Left ventricle myocardium inferior (tissue), 1 donor: Measurements from ENCODE around the gene NUDT9. TPM values are rescaled to one million over a fixed set of nuclear protein-coding genes. Genes with fewer than 3 reads are reported as not detected.
"Not testable (repeated sequence)": the region's sequence is repeated elsewhere in the genome, so short reads cannot be mapped to it uniquely, and the experiment has no call there.

ENCODE experiments used
- DNase-seq: peaks from one replicate; pipeline ENCODE4 v3.0.0-alpha.2; 2020
- H3K27ac ChIP-seq: fragments of 200-600 bp; replicated peaks from 2 replicates; pipeline ENCODE4 v1.8.0; 2021
- H3K27me3 ChIP-seq: fragments of 200-600 bp; 2 replicates; pipeline ENCODE4 v1.8.0; 2021; ENCODE audit warnings: low read depth
- H3K36me3 ChIP-seq: fragments of 200-600 bp; 2 replicates; pipeline ENCODE4 v1.8.0; 2021
- H3K4me1 ChIP-seq: fragments of 200-600 bp; 2 replicates; pipeline ENCODE4 v1.8.0; 2021
- H3K4me3 ChIP-seq: fragments of 200-600 bp; 2 replicates; pipeline ENCODE4 v1.8.0; 2021; ENCODE audit warnings: mild to moderate bottlenecking, moderate library complexity
- H3K9me3 ChIP-seq: fragments of 200-600 bp; replicated peaks from 2 replicates; pipeline ENCODE4 v1.8.0; 2021
- intact Hi-C: fragments of 100-400 bp; cut with micrococcal nuclease; formaldehyde crosslinking; loops from one replicate; pipeline ENCODE4 v1.11.0; 2022
- total RNA-seq: library from RNA; stranded (reverse); fragmentation: NEBNext Ultra II Directional; extraction: Animal tissue kit (Norgen Biotek cat#: 25700); gene quantifications from one replicate; pipeline ENCODE4 v1.2.1, GENCODE V29; 2021
- TF ChIP-seq, protein P1 (sequence below): fragments of 200-600 bp; IDR thresholded peaks from 2 replicates; pipeline ENCODE4 v1.8.0; 2021; ENCODE audit warnings: antibody characterized with exemption, mild to moderate bottlenecking, borderline replicate concordance
- donor health status: DM: no; HTN: yes; CAD: no; lungs with severe emphysema.

Gene NUDT9
- total RNA-seq, 1 donor from 2014 or later, result 29.2 TPM

DNA sequence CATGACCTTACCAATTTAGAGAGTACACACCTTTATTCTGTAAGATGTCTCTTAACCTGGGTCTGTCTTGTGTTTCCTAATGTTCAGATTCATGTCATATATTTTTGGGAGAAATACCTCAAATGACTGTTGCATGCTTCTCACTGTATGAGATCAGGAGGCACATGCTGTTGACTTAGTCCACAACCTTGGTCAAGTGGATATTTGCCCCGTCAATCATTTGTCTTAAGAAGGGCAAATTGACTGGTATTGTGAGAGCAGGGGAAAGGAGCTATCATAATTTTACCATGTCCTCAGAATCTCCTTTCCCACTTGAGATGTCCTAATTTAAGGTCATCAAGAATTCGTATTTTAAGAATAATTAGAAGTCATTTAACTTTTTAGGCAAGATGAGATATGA, 11.0 kb downstream of the NUDT9 start:
- intact Hi-C loops, result no loop called here
- Histone ChIP-seq H3K9me3 (no peaks in the 10 kb centered on the region), H3K27me3 (no peaks in the 10 kb centered on the region), H3K27ac (no peak overlapping the region), H3K36me3 (peaks cover 31% of the 10 kb centered on the region), H3K4me1 (peaks cover 9% of the 10 kb centered on the region), H3K4me3 (no peak overlapping the region)
- TF ChIP-seq, protein P1, sequence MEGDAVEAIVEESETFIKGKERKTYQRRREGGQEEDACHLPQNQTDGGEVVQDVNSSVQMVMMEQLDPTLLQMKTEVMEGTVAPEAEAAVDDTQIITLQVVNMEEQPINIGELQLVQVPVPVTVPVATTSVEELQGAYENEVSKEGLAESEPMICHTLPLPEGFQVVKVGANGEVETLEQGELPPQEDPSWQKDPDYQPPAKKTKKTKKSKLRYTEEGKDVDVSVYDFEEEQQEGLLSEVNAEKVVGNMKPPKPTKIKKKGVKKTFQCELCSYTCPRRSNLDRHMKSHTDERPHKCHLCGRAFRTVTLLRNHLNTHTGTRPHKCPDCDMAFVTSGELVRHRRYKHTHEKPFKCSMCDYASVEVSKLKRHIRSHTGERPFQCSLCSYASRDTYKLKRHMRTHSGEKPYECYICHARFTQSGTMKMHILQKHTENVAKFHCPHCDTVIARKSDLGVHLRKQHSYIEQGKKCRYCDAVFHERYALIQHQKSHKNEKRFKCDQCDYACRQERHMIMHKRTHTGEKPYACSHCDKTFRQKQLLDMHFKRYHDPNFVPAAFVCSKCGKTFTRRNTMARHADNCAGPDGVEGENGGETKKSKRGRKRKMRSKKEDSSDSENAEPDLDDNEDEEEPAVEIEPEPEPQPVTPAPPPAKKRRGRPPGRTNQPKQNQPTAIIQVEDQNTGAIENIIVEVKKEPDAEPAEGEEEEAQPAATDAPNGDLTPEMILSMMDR, result no peak
- no peak for DNase-seq

DNA sequence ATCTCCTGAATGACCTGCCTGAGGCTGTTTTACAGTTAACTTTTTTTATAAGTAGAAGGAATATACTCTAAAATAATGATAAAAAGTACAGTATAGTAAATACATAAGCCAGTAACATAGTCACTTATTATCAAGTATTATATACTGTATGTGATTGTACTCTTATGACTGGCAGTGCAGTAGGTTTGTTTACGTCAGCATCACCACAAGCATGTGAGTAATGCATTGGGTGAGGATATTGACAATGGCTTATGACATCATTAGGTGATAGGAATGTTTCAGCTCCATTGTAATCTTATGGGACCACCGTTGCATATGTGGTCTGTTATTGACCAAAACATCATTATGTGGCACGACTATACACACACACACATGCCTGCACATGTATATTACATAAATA, 20.5 kb downstream of the NUDT9 start:
- TF ChIP-seq, protein P1, result no peak
- no peak overlapping the region for H3K4me3 ChIP-seq
- no peak overlapping the region for H3K27ac ChIP-seq
- H3K9me3 ChIP-seq, result no peaks in the 10 kb centered on the region
- no peaks in the 10 kb centered on the region for H3K4me1 ChIP-seq
- no peak for DNase-seq
- no peaks in the 10 kb centered on the region for H3K27me3 ChIP-seq
- peaks cover 78% of the 10 kb centered on the region for H3K36me3 ChIP-seq
- intact Hi-C loops, result no loop called here

DNA sequence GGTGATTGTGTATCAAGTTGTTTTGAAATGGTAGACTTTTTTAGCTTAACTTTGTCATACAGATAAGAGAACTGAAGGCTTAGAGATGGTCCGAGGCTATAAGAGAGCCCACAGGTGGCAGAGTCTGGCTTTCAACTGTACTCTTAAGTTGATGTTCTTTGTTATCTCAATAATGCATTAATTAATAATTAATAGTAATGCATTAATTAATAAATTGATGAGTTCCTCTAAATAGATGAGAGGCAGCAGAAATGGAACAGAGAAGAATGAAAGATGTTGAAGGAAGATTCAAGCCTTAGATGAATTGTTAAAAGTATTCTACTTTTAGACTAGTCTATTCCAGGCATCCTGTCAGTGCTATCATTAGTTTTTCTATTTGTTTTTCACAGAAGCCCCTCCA, 22.4 kb downstream of the NUDT9 start:
- DNase-seq, result no peak
- Histone ChIP-seq H3K9me3 (no peaks in the 10 kb centered on the region), H3K4me3 (no peak overlapping the region), H3K27me3 (no peaks in the 10 kb centered on the region), H3K4me1 (no peaks in the 10 kb centered on the region), H3K27ac (no peak overlapping the region), H3K36me3 (peaks cover 65% of the 10 kb centered on the region)
- intact Hi-C loops, result no loop called here
- TF ChIP-seq, protein P1, result no peak

DNA sequence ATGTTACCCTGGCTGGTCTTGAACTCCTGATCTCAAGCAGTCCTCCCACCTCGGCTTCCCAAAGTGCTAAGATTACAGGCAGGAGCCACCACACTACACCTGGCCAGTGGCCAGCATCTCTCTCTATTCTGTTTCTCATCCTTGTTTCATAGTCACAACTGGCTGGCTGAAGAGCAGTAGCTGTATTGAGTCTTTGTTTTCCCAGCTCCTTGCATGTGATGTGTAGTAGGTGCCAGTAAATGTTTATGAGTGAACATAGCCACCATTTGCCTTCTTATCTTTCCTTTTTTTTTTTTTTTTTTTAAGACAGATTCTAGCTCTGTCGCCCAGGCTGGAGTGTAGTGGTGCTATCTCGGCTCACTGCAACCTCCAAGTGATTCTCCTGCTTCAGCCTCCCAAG, 23.6 kb downstream of the NUDT9 start:
- H3K27ac ChIP-seq, result no peak overlapping the region
- TF ChIP-seq, protein P1, result no peak
- no peak overlapping the region for H3K4me3 ChIP-seq
- DNase-seq, result no peak
- intact Hi-C loops, result no loop called here
- H3K9me3 ChIP-seq, result no peaks in the 10 kb centered on the region
- peaks cover 63% of the 10 kb centered on the region for H3K36me3 ChIP-seq
- no peaks in the 10 kb centered on the region for H3K4me1 ChIP-seq
- H3K27me3 ChIP-seq, result no peaks in the 10 kb centered on the region

DNA sequence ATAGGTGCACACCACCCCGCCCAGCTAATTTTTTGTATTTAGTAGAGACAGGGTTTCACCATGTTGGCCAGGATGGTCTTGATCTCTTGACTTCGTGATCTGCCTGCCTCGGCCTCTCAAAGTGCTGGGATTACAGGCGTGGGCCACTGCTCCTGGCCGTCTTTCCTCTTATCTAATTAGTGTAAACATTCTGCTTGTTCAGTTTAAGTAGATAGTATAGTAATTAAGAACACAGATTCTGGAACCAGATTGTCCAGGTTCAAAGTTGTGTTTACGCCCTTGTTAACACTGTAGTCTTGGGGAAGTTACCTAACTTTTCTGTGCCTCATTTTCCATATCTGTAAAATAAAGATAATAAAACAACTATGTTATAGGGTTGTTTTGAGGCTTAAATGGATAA, 24.0 kb downstream of the NUDT9 start:
- intact Hi-C loops, H3K4me3 ChIP-seq, H3K9me3 ChIP-seq, H3K27ac ChIP-seq, H3K4me1 ChIP-seq, H3K27me3 ChIP-seq, DNase-seq: not testable (repeated sequence)
- peaks cover 66% of the 10 kb centered on the region for H3K36me3 ChIP-seq

DNA sequence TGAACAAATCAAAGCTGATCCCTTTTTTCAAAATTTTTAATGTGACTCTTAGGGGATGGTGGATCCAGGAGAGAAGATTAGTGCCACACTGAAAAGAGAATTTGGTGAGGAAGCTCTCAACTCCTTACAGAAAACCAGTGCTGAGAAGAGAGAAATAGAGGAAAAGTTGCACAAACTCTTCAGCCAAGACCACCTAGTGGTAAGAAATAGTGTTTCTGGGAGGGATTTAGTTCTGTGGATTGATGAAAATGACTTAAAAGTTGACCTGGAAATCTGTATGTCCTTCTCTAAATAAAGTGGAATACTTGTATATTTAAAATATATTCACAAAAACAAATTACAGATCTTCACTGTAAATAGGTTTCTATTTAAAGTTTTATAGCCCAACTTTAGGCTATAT, 29.2 kb downstream of the NUDT9 start:
- Histone ChIP-seq H3K4me3 (no peak overlapping the region), H3K36me3 (peaks cover 56% of the 10 kb centered on the region), H3K9me3 (no peaks in the 10 kb centered on the region), H3K4me1 (no peaks in the 10 kb centered on the region), H3K27me3 (no peaks in the 10 kb centered on the region), H3K27ac (no peak overlapping the region)
- intact Hi-C loops, result no loop called here
- TF ChIP-seq, protein P1, result peak; percentile 9
- DNase-seq, result no peak
